K562 (cell line): ENCODE data around the gene MUCL3. TPM values are rescaled to one million over a fixed set of nuclear protein-coding genes. Genes with fewer than 3 reads are reported as not detected.

Experiments used
- HDAC8 ChIP-seq: fragments of 450-650 bp; IDR thresholded peaks from 2 replicates; pipeline ENCODE4 v1.6.1; 2016; ENCODE audit warnings: mild to moderate bottlenecking, missing genetic modification characterization, moderate library complexity, missing compliant biosample characterization
- LARP7 ChIP-seq: fragments of 450-650 bp; IDR thresholded peaks from 2 replicates; pipeline ENCODE4 v1.6.1; 2016
- LEF1 ChIP-seq: fragments of 450-650 bp; IDR thresholded peaks from 2 replicates; pipeline ENCODE4 v1.6.1; 2016; ENCODE audit warnings: mild to moderate bottlenecking
- POLR2AphosphoS5 ChIP-seq: IDR thresholded peaks from 2 replicates; pipeline ENCODE4 v1.6.1; 2011; ENCODE audit warnings: mild to moderate bottlenecking, low read depth, low read length, moderate library complexity; ENCODE audit not compliant: control insufficient read depth, insufficient read depth
- RBM22 ChIP-seq: fragments of 200-400 bp; formaldehyde crosslinking; IDR thresholded peaks from 2 replicates; pipeline ENCODE4 v1.6.1; 2018; ENCODE audit warnings: low read length, low read depth; ENCODE audit not compliant: poor library complexity, severe bottlenecking
- THRAP3 ChIP-seq: fragments of 450-650 bp; IDR thresholded peaks from 2 replicates; pipeline ENCODE4 v1.6.1; 2016; ENCODE audit warnings: mild to moderate bottlenecking, inconsistent platforms, borderline replicate concordance
- ZNF175 ChIP-seq: fragments of 200-800 bp; sonication (Bioruptor generic); IDR thresholded peaks from 2 replicates; pipeline ENCODE4 v1.6.1; 2016; ENCODE audit warnings: low read depth, mild to moderate bottlenecking, missing genetic modification characterization, missing compliant biosample characterization
- polyA plus RNA-seq, 8 experiments: library from polyadenylated mRNA; depleted of rRNA in 4 of 8; stranded (reverse) in 5 of 8; unstranded in 3 of 8; fragments of >200 nt; fragmentation: Nextera tagmentation in 2 of 8; fragmentation: Illumina TruSeq in 1 of 8; extraction: Ambion mirVana in 2 of 8; extraction: Trizol in 1 of 8; gene quantifications; 2 replicates each; pipeline versions ENCODE4 v1.2.1 to v1.2.3, GENCODE V29; 2011 to 2014; ENCODE audit warnings: inconsistent platforms in 1 of 8, missing spikeins in 1 of 8
- total RNA-seq, 7 experiments: library from RNA; depleted of rRNA in 6 of 7; stranded (reverse); fragments of >200 nt in 6 of 7; fragmentation: Illumina TruSeq in 2 of 7; extraction: Trizol in 2 of 7; gene quantifications; 2 replicates each; pipeline versions ENCODE4 v1.2.1 to v1.2.3, GENCODE V29; 2011 to 2021; ENCODE audit warnings: low replicate concordance in 1 of 7
- TF ChIP-seq, protein P1 (sequence below), 2 experiments: fragments of 450-650 bp; formaldehyde crosslinking in 1 of 2; IDR thresholded peaks; 2 replicates each; pipeline versions ENCODE4 v1.4.0 to v1.6.1; 2014 to 2020; ENCODE audit warnings: mild to moderate bottlenecking in 2 of 2, borderline replicate concordance in 1 of 2, low read depth in 1 of 2
- TF ChIP-seq, protein P2 (sequence below): fragments of 200-400 bp; formaldehyde crosslinking; IDR thresholded peaks from 2 replicates; pipeline ENCODE4 v1.6.1; 2017; ENCODE audit warnings: mild to moderate bottlenecking, low read depth, low read length, moderate library complexity
- TF ChIP-seq, protein P3 (sequence below): fragments of 250-450 bp; sonication (Bioruptor Pico); IDR thresholded peaks from 2 replicates; pipeline ENCODE4 v1.4.0; 2020

MUCL3 gene
- total and polyA plus RNA-seq, 9 of the 15 experiments (the other 6 are each of a cell fraction or from before 2014, with no cell fraction given): 0.07 TPM; not detected in 8

DNA sequence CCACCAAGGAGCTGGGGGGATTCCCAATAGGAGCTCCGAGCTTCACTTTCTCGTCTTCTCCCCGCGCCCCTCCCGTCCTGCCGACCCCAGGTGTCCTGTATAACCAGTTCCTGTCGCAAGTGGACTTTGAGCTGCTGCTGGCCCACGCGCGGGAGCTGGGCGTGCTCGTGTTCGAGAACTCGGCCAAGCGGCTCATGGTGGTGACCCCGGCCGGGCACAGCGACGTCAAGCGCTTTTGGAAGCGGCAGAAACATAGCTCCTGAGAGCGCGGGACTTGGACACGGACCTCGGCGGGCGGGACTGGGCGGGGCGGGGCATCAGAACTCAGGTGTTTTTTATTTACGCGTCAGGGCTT lies 27.1 kb upstream of the MUCL3 start (continued):
- TF ChIP-seq, protein P1, sequence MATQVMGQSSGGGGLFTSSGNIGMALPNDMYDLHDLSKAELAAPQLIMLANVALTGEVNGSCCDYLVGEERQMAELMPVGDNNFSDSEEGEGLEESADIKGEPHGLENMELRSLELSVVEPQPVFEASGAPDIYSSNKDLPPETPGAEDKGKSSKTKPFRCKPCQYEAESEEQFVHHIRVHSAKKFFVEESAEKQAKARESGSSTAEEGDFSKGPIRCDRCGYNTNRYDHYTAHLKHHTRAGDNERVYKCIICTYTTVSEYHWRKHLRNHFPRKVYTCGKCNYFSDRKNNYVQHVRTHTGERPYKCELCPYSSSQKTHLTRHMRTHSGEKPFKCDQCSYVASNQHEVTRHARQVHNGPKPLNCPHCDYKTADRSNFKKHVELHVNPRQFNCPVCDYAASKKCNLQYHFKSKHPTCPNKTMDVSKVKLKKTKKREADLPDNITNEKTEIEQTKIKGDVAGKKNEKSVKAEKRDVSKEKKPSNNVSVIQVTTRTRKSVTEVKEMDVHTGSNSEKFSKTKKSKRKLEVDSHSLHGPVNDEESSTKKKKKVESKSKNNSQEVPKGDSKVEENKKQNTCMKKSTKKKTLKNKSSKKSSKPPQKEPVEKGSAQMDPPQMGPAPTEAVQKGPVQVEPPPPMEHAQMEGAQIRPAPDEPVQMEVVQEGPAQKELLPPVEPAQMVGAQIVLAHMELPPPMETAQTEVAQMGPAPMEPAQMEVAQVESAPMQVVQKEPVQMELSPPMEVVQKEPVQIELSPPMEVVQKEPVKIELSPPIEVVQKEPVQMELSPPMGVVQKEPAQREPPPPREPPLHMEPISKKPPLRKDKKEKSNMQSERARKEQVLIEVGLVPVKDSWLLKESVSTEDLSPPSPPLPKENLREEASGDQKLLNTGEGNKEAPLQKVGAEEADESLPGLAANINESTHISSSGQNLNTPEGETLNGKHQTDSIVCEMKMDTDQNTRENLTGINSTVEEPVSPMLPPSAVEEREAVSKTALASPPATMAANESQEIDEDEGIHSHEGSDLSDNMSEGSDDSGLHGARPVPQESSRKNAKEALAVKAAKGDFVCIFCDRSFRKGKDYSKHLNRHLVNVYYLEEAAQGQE (IDR thresholded peaks at IDR 0.05; ENCODE audit: borderline replicate concordance): no peak
- TF ChIP-seq, protein P1 (CRISPR knock-in tag; IDR thresholded peaks at IDR 0.05; ENCODE audit: low read depth): no peak
- TF ChIP-seq, protein P2, sequence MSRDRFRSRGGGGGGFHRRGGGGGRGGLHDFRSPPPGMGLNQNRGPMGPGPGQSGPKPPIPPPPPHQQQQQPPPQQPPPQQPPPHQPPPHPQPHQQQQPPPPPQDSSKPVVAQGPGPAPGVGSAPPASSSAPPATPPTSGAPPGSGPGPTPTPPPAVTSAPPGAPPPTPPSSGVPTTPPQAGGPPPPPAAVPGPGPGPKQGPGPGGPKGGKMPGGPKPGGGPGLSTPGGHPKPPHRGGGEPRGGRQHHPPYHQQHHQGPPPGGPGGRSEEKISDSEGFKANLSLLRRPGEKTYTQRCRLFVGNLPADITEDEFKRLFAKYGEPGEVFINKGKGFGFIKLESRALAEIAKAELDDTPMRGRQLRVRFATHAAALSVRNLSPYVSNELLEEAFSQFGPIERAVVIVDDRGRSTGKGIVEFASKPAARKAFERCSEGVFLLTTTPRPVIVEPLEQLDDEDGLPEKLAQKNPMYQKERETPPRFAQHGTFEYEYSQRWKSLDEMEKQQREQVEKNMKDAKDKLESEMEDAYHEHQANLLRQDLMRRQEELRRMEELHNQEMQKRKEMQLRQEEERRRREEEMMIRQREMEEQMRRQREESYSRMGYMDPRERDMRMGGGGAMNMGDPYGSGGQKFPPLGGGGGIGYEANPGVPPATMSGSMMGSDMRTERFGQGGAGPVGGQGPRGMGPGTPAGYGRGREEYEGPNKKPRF: no peak
- TF ChIP-seq ZNF175 (CRISPR knock-in tag) (no peak), RBM22 (no peak), HDAC8 (no peak), THRAP3 (peak; percentile 77; the same call in 1 of the 2 replicates), LEF1 (no peak), LARP7 (no peak), POLR2AphosphoS5 (no peak)
- TF ChIP-seq, protein P3, sequence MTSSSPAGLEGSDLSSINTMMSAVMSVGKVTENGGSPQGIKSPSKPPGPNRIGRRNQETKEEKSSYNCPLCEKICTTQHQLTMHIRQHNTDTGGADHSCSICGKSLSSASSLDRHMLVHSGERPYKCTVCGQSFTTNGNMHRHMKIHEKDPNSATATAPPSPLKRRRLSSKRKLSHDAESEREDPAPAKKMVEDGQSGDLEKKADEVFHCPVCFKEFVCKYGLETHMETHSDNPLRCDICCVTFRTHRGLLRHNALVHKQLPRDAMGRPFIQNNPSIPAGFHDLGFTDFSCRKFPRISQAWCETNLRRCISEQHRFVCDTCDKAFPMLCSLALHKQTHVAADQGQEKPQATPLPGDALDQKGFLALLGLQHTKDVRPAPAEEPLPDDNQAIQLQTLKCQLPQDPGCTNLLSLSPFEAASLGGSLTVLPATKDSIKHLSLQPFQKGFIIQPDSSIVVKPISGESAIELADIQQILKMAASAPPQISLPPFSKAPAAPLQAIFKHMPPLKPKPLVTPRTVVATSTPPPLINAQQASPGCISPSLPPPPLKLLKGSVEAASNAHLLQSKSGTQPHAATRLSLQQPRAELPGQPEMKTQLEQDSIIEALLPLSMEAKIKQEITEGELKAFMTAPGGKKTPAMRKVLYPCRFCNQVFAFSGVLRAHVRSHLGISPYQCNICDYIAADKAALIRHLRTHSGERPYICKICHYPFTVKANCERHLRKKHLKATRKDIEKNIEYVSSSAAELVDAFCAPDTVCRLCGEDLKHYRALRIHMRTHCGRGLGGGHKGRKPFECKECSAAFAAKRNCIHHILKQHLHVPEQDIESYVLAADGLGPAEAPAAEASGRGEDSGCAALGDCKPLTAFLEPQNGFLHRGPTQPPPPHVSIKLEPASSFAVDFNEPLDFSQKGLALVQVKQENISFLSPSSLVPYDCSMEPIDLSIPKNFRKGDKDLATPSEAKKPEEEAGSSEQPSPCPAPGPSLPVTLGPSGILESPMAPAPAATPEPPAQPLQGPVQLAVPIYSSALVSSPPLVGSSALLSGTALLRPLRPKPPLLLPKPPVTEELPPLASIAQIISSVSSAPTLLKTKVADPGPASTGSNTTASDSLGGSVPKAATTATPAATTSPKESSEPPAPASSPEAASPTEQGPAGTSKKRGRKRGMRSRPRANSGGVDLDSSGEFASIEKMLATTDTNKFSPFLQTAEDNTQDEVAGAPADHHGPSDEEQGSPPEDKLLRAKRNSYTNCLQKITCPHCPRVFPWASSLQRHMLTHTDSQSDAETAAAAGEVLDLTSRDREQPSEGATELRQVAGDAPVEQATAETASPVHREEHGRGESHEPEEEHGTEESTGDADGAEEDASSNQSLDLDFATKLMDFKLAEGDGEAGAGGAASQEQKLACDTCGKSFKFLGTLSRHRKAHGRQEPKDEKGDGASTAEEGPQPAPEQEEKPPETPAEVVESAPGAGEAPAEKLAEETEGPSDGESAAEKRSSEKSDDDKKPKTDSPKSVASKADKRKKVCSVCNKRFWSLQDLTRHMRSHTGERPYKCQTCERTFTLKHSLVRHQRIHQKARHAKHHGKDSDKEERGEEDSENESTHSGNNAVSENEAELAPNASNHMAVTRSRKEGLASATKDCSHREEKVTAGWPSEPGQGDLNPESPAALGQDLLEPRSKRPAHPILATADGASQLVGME (CRISPR knock-in tag): no peak
